Gastroesophageal sphincter (tissue), 3 donors: ENCODE measurements around the gene IFNGR2.

ENCODE experiments used
- CTCF ChIP-seq, 4 experiments: fragments of 200-600 bp in 2 of 4; fragments of 450-650 bp in 2 of 4; sonication (generic) in 1 of 4; IDR thresholded peaks; one replicate each; pipeline ENCODE4 v1.5.1; 2017 to 2019; ENCODE audit warnings: antibody characterized with exemption in 4 of 4, mild to moderate bottlenecking in 2 of 4, moderate library complexity in 2 of 4
- POLR2A ChIP-seq, 2 donors: fragments of 450-650 bp; IDR thresholded peaks; one replicate each; pipeline ENCODE4 v1.6.1; 2017; ENCODE audit warnings: antibody characterized with exemption in 2 of 2, mild to moderate bottlenecking in 2 of 2, moderate library complexity in 1 of 2

GRCh38 chr21:33403786-33404585, 773 bp downstream of the IFNGR2 start:
- TF ChIP-seq CTCF (IDR thresholded peaks at IDR 0.05) (peak in 3 of 4 experiments; percentile 8 to 30 (median 19)), POLR2A (IDR thresholded peaks at IDR 0.05) (peak; percentile 16 to 30)
